KBM-7 (cell line): ENCODE measurements around the gene DYNC1H1.
A peak's percentile ranks its signal among the peaks of the same experiment; 100 is the strongest.
"Not testable (repeated sequence)": the region's sequence is repeated elsewhere in the genome, so short reads cannot be mapped to it uniquely, and the experiment has no call there.

Experiments
- DNase-seq: peaks from one replicate; pipeline ENCODE4 v3.0.0-alpha.2; 2015
- in situ Hi-C: fragments of 300-500 bp; cut with MboI; formaldehyde crosslinking; loops from 2 replicates; pipeline ENCODE4 v1.14.3; 2020; ENCODE audit warnings: low sequenced_read_pairs, low pct_unique_long_range_greater_than_20kb, mixed read lengths

DYNC1H1 gene

GRCh38 chr14:101980700-101981099 lies 16.3 kb downstream of the DYNC1H1 start:
- peak; percentile 36 for DNase-seq
- in situ Hi-C loops, result no loop called here

- in situ Hi-C loops, result no loop called here
- no peak for DNase-seq
Measured at GRCh38 chr14:101982621-101983020, 18.2 kb downstream of the DYNC1H1 start.

GRCh38 chr14:101984831-101985230 lies 20.5 kb downstream of the DYNC1H1 start:
- in situ Hi-C loops, DNase-seq: not testable (repeated sequence)

GRCh38 chr14:101985957-101986356 lies 21.6 kb downstream of the DYNC1H1 start:
- in situ Hi-C loops, result no loop called here
- DNase-seq, result no peak

GRCh38 chr14:101986953-101987352 lies 22.6 kb downstream of the DYNC1H1 start:
- DNase-seq, result no peak
- in situ Hi-C loops, result no loop called here

- in situ Hi-C loops, result no loop called here
Measured at GRCh38 chr14:101988377-101988776, 24.0 kb downstream of the DYNC1H1 start.

GRCh38 chr14:101991352-101991751 lies 27.0 kb downstream of the DYNC1H1 start:
- in situ Hi-C loops, result no loop called here
- no peak for DNase-seq

More at GRCh38 chr14:101988377-101988776, 24.0 kb downstream of the DYNC1H1 start:
- DNase-seq, result no peak

- in situ Hi-C loops, result no loop called here
- peak; percentile 82 for DNase-seq
Measured at GRCh38 chr14:101992708-101993107, 28.3 kb downstream of the DYNC1H1 start.

- in situ Hi-C loops, result no loop called here
- DNase-seq, result no peak
Measured at GRCh38 chr14:101997429-101998336, 33.3 kb downstream of the DYNC1H1 start.

GRCh38 chr14:102000902-102001301 lies 36.5 kb downstream of the DYNC1H1 start:
- DNase-seq, result no peak
- in situ Hi-C loops, result no loop called here

GRCh38 chr14:102005336-102005735 lies 41.0 kb downstream of the DYNC1H1 start:
- DNase-seq, result no peak
- in situ Hi-C loops, result no loop called here

GRCh38 chr14:102007916-102008418 lies 43.6 kb downstream of the DYNC1H1 start:
- in situ Hi-C loops, result no loop called here
- no peak for DNase-seq

- in situ Hi-C loops, result no loop called here
- DNase-seq, result no peak
Measured at GRCh38 chr14:102008891-102009290, 44.5 kb downstream of the DYNC1H1 start.

- no peak for DNase-seq
- in situ Hi-C loops, result no loop called here
Measured at GRCh38 chr14:102011631-102012030, 47.3 kb downstream of the DYNC1H1 start.

GRCh38 chr14:102012336-102012735 lies 48.0 kb downstream of the DYNC1H1 start:
- in situ Hi-C loops, result no loop called here

GRCh38 chr14:102013669-102014200 lies 49.4 kb downstream of the DYNC1H1 start:
- in situ Hi-C loops, result no loop called here
- no peak for DNase-seq

More at GRCh38 chr14:102012336-102012735, 48.0 kb downstream of the DYNC1H1 start:
- DNase-seq, result no peak

GRCh38 chr14:102015045-102015685 lies 50.8 kb downstream of the DYNC1H1 start:
- in situ Hi-C loops, result no loop called here
- no peak for DNase-seq

GRCh38 chr14:102015771-102016170 lies 51.4 kb downstream of the DYNC1H1 start:
- DNase-seq, result no peak
- in situ Hi-C loops, result no loop called here

- in situ Hi-C loops, result no loop called here
- no peak for DNase-seq
Measured at GRCh38 chr14:102016420-102017090, 52.2 kb downstream of the DYNC1H1 start.
